G401.6 (cell line): ENCODE data around the gene RIN3.
"Not testable (repeated sequence)": the region's sequence is repeated elsewhere in the genome, so short reads cannot be mapped to it uniquely, and the experiment has no call there.

ENCODE experiments used
- FAIRE-seq: peaks from 2 replicates; lab custom pipeline; 2012; peaks lifted over from hg19 to GRCh38; lab: Jason Lieb, UNC

Gene RIN3

GRCh38 chr14:92673601-92674150 lies 160.1 kb downstream of the RIN3 start:
- FAIRE-seq = no peak

DNA sequence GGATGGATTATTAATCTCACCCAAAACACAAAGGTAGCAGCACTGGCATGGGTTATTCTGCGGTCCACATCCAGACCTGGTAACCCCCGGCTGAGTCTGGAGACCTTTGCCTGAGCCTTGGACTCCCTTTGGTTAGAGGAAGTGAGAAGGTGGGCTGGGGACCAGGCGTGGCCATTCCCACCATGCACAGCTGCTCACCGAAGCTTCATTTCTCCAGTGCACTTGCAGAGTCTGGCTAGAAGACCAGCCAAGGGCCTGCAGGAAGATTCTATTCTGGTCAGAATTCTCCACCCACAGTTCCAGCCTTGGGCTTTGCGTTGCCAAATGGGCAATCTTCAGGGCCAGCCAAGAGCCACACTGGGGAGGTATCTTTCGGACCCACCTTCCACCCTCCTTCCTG lies 161.8 kb downstream of the RIN3 start:
- no peak for FAIRE-seq

DNA sequence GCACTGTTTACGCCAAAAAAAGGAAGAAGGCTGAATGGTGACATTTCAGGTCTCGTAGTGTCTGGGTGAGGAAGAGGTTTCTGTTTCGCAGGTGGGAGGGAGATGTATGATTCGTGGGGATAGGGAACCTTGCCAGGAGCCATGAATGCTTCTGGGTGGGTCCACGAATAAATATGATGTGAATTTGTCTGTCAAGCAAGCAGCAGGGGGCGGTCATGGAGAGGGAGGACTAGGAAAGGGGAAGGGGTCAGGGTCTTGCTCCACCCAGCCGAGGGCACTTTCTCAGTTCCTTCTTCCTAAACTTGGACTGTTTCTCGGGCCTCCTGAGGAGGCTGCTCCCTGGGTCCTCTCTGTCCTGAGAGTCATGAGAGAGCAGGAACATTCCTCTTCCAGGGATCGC lies 162.4 kb downstream of the RIN3 start:
- FAIRE-seq = no peak

- FAIRE-seq = no peak
Measured at GRCh38 chr14:92676403-92677086, 163.0 kb downstream of the RIN3 start.

DNA sequence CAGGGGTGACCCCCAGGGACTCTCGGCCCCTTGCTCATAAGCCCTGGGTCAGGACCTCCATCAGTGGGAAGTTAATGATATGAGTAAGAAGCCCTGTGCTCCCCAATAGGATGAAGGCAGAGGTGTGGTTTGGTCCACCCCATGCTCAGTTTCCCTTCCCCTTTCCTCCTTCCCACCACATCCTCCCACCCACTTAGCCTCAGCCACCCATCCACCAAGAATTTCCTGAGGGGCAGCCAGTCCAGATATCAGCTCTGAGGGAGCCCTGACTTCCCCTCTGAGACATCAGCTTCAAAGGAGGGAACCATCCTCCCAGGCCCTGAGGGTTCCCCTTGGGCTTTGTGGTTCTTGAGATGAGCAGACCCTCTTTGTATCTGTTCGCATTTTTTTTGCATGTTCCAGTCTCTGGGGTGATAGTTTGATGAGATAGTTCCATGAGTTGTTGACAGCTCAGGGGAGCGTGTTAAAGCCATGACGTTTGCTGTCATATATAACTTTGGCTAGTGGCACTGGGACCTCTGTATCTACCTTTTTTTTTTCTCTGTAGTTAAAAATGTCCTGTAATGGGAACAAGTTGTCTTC lies 163.6 kb downstream of the RIN3 start:
- no peak for FAIRE-seq

DNA sequence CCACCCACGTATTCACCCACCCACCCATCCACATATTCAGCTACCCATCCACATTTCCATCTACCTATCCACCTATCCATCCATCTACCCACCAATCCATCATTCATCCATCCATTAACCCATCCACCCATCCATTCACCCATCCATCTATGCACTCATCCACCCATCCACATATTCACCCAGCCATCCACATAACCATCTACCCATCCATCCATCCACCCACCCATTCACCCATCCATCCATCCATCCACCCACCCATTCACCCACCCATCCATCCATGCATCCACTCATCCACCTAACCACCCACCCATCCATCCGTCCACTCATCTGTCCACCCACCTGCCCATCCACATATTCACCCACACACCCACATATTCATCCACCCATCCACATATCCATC lies 164.4 kb downstream of the RIN3 start:
- no peak for FAIRE-seq

DNA sequence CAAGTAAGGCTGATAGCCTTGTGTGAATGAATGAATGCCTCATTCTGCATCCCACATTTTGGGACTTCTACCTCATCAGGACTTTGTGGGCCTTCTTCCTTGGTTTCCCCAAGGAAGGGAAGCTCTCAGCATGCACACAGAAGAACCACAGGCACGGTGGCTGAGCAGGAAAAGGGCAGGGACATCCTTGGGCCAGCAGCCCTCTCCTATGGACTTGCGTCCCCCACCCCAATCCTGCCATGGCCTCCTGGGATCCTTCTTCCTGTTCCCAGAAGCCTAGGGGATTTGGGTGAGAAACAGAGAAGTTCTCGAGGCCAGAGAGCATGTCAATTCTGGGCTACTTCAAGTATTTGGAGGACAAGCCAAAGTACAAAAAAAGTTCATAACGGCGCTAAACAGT lies 165.2 kb downstream of the RIN3 start:
- FAIRE-seq = no peak

DNA sequence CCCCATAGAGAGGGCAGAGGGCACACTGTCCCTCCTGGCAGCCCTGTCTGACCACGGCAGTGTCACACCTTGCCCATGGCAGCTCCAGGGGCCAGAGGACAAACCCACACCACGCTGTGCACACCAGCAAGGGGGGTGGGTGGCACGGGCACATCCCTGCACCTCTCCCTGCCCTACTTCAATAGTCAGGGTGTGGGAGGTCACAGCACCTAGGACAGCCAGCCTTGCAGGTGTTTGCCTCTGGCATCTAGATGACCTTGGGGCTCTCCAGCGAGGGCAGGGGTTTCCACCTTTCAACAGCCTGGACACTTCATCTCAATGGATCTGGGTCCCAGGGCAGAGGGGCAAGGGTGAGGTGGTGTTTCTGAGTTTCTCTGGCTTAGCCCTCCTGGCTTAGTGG lies 165.7 kb downstream of the RIN3 start:
- FAIRE-seq = no peak

DNA sequence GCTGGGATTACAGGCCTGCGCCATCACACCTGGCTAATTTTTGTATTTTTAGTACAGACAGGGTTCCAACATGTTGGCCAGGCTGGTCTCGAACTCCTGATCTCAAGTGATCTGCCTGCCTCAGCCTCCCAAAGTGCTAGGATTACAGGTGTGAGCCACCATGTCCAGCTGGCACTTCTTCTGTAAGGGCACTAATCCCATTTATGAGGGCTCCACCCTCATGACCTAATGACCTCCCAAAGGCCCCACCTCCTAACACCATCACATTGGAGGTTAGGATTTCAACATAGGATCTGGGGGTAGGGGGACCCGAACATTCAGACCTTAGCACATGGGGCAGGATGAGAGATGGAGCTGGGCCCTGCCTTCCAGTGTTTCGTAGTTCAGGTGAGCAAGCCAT lies 166.7 kb downstream of the RIN3 start:
- not testable (repeated sequence) for FAIRE-seq

DNA sequence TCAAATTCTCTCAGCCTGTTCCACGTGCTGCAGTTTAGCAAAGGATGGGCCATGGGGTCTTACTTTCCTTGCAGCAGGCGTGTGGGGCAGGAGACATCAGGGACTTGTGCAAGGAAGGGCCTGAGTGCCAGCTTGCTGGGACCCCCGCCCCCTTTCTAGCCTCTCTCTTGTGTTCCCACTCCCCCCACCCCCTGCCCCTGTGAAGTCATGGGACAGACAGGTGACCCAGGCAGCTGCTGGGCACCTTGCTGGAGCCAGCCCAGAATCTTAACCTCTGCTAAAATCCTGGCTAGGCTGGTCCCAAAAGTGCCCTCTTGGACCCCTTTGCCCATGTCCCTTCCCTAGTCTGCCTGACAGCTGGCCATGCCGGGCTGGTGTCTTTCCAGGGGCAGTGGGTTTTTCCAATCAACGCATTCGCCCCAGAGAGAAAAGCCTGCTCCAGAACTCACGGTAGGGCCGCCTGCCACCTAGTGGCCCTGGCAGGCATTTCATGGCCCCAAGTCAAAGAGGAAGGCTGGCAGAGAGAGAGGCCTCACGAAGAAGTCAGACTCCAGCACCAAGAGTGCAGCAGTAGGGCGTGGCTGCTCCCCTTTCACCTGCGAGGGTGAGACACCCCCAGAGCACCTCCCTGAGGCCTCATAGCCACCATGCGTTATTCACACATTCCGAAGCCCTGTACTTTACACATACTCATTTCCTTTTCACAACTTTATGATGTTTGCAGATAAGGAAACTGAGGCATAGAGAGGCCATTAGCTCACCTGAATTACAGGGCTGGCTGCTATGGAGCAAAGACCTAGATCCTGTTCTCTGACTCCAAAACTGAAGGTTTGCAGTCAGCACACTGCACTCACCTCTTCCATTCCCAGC lies 167.4 kb downstream of the RIN3 start:
- FAIRE-seq = no peak

GRCh38 chr14:92683041-92683440 lies 169.5 kb downstream of the RIN3 start:
- no peak for FAIRE-seq

- FAIRE-seq = no peak
Measured at GRCh38 chr14:92684801-92685560, 171.4 kb downstream of the RIN3 start.

- no peak for FAIRE-seq
Measured at GRCh38 chr14:92685784-92686355, 172.3 kb downstream of the RIN3 start.

DNA sequence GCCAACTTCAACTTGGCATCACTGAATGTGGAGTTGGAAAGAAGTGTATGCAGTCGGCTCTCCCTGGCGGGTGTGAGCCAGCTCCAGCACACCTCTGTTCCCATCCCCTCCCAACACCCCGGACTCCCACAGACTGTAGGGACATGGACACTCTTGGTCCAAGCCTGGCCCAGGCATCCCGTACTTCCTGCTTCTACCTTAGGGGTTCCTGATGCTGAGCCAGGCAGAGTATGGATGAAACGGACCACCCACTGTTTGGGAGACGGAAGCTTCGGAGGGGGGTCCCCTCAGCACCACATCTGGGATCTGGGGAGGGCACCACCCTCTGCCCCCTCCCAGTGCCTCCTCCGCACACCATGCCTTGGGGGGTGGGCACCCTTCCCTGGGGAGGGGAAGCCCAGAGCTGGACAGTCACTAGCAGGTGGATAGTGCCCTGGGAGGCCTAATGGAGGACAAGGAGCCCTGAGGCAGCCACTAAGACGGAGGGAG lies 172.9 kb downstream of the RIN3 start:
- no peak for FAIRE-seq

- peak; percentile 82 for FAIRE-seq
Measured at GRCh38 chr14:92686900-92687427, 173.4 kb downstream of the RIN3 start.

GRCh38 chr14:92687681-92688433 lies 174.3 kb downstream of the RIN3 start:
- FAIRE-seq = no peak

DNA sequence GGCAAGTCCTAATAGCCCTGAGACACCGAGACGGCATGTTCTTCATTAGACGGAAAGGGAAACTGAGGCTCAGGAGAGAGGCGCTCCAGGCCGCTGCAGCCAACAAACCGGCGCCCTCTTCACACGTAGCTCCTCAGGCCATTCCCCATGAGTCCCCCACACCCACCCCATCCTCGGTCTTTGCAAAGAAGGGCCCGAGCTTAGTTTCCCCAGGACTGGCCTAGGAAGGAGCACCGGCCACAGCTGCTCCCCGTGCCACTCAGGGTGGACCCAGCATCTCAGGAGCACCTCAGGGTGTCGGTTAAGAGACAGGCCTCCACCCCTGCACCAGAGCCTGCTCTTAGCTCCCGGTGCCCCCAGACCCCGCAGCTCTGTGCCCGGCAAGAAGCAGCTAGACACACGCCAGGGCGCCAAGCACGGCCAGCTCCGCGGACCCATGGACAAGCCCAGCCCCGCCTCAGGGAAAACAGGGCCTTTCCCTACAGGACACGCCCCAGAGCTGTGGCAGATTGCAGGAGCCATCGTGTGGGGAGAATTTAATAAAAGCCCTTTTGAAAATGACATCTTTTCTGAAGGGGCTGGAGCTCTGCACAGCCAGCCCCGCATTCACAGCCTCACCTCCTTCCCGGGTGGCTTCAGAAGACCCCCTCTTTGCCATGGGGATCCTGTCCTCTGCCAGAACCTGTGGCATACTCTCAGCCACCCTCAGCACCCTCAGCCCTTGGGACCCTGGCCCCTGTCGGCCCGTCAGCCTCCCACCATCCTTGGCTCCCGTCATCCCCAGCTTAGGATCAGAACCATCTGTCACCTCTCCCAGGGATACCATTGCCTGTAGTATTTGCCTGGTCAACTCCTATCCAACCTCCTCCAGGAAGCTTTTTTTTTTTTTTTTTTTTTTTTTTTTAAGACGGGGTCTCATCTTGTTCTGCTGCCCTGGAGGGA lies 175.1 kb downstream of the RIN3 start:
- FAIRE-seq = no peak

GRCh38 chr14:92690171-92691011 lies 176.8 kb downstream of the RIN3 start:
- FAIRE-seq = no peak

DNA sequence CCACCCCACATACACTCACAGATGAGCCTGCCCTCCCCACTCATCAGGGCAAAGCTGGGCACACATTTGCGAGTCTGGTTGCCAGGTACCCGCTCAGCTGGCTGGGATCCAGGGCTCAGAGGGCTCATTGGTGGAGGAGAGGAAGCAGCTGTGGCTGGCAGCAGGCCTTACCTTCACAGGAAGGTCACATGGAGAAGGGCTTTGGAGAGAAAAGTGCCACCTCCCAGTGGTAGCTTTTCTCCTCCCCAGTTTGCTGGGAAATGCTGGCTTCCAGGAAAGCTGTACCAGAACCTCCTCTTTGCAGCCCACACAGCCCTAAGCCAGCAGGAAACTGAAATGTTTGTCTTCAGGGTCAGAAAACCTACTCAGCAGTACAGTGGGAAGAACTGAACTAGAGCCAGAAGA lies 179.2 kb downstream of the RIN3 start:
- FAIRE-seq = no peak
